ENCODE data around the gene RFX1. TPM values are rescaled to one million over a fixed set of nuclear protein-coding genes. Genes with fewer than 3 reads are reported as not detected.
A peak's percentile ranks its signal among the peaks of the same experiment; 100 is the strongest.
"Not testable (repeated sequence)": the region's sequence is repeated elsewhere in the genome, so short reads cannot be mapped to it uniquely, and the experiment has no call there.

The RFX1 gene
- total and polyA plus RNA-seq, 9 of the 15 experiments (the other 6 are each of a cell fraction or from before 2014, with no cell fraction given) = 0.14 to 19.3 (median 1.2) TPM

DNA sequence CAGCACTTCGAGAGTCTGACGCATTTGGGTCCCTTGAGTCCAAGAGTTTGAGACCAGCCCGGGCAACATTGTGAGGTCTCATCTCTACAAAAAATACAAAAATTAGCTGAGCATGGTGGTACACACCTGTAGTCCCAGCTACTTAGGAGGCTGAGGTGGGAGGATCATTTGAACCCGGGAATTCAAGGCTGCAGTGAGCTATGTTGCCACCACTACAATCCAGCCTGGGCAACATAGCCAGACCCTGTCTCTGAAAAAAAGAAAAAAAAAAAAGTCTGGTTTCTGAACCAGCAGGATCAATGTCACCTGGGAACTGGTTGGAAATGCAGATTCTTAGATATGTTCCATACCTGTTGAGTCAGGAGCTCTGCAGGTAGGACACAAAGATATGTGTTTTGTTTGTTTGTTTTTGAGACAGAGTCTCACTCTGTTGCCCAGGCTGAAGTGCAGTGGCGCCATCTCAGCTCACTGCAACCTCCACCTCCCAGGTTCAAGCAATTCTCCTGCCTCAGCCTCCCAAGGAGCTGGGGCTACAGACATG is 20.6 kb upstream of the RFX1 start:
- BruUV-seq (replicated peaks); H3K27ac ChIP-seq (ENCODE audit: extremely low read depth, low read depth, low read length); H3K9me3 ChIP-seq (replicated peaks; ENCODE audit: control insufficient read depth, insufficient read depth, low read depth, low read length); H2AFZ ChIP-seq (ENCODE audit: low read depth, low read length); ATAC-seq; H3K4me2 ChIP-seq (ENCODE audit: insufficient read depth, low read length); H3K9me1 ChIP-seq (ENCODE audit: control insufficient read depth, insufficient read depth, low read length); H4K20me1 ChIP-seq (replicated peaks; ENCODE audit: control insufficient read depth, insufficient read depth, low read length); intact Hi-C loops (cut with micrococcal nuclease); H3K4me3 ChIP-seq; H3K79me2 ChIP-seq (ENCODE audit: control insufficient read depth, insufficient read depth, low read length); in situ Hi-C loops (cut with MboI); H3K27me3 ChIP-seq (ENCODE audit: control insufficient read depth in 2 of 2, insufficient read depth in 2 of 2, low read length in 2 of 2); DNase-seq (ENCODE audit: extremely low read depth in 1 of 4, low spot score in 3 of 4); H3K36me3 ChIP-seq (ENCODE audit: control insufficient read depth, insufficient read depth, low read length); CTCF ChIA-PET (ENCODE audit: low intra/inter-chr PET ratio); FAIRE-seq; H3K9ac ChIP-seq (ENCODE audit: insufficient read depth in 1 of 2, low read depth in 2 of 2, low read length in 2 of 2): not testable (repeated sequence)
- 74% methylated on average over 5 of the region's 5 CpGs for WGBS (ENCODE audit: insufficient coverage, low coverage, missing lambda C conversion rate)
- POLR2A ChIA-PET = interaction anchor here (0.8 to 2.0 kb wide), 2 partner anchors 20 to 1127 kb away, joined by 4 to 8 read pairs; no protein-coding TSS in a partner anchor
- H3K4me1 ChIP-seq (replicated peaks in 1 of 2; ENCODE audit: control insufficient read depth in 2 of 2, insufficient read depth in 2 of 2, low read length in 2 of 2) = peaks cover 25 to 45% of the 10 kb centered on the region in 2 experiments
- TF ChIP-seq KDM1A (IDR thresholded peaks at IDR 0.05) (0 out of 4 replicates have a peak, but pooled peaks of 1 of the 2 experiments have one; percentile 9), ZNF121 (CRISPR knock-in tag; conservative IDR thresholded peaks at IDR 0.05) (peak; percentile 88), RBM25 (IDR thresholded peaks at IDR 0.05; ENCODE audit: low read depth, low read length, severe bottlenecking) (peak; percentile 12), ZBTB33 (CRISPR knock-in tag; IDR thresholded peaks at IDR 0.05) (peak; percentile 43; the same call in 1 of the 2 replicates)
